ENCODE data around the gene LAIR1.

DNA sequence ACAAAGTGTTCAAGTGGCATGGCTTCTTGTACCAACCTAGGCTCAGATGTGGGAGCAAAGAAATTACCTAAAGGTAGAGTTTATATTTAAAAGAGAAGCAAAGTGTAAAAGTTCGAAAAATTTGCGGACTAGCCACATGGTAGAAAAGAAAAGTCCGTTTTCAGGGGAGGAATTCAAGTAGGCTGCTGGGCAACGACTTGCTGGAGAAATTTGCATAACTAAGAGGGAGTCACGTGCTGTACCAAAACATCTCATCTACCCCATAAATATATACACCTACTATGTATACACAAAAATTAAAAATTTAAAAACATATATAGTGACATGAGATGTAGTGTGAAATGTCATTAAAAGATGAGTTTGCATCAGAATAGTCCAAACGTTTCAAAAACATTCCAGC is 2.1 kb upstream of the LAIR1 start:
- TF ChIP-seq, protein P1, sequence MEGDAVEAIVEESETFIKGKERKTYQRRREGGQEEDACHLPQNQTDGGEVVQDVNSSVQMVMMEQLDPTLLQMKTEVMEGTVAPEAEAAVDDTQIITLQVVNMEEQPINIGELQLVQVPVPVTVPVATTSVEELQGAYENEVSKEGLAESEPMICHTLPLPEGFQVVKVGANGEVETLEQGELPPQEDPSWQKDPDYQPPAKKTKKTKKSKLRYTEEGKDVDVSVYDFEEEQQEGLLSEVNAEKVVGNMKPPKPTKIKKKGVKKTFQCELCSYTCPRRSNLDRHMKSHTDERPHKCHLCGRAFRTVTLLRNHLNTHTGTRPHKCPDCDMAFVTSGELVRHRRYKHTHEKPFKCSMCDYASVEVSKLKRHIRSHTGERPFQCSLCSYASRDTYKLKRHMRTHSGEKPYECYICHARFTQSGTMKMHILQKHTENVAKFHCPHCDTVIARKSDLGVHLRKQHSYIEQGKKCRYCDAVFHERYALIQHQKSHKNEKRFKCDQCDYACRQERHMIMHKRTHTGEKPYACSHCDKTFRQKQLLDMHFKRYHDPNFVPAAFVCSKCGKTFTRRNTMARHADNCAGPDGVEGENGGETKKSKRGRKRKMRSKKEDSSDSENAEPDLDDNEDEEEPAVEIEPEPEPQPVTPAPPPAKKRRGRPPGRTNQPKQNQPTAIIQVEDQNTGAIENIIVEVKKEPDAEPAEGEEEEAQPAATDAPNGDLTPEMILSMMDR (IDR thresholded peaks at IDR 0.05), result no peak
- no peak for TF ChIP-seq POLR2A (IDR thresholded peaks at IDR 0.05)
